Mesendoderm (in vitro differentiated cells): ENCODE results near the gene DCC.

Source experiments
- DNase-seq: peaks from one replicate; pipeline ENCODE4 v3.0.0; 2013
- H2AK5ac ChIP-seq: 2 replicates; pipeline ENCODE4 v1.6.1; 2013; ENCODE audit warnings: low read length, inconsistent platforms
- H2BK120ac ChIP-seq: 2 replicates; pipeline ENCODE4 v1.6.1; 2013; ENCODE audit warnings: low read depth, mild to moderate bottlenecking, low read length, moderate library complexity, mixed read lengths
- H2BK15ac ChIP-seq: replicated peaks from 2 replicates; pipeline ENCODE4 v1.6.1; 2013; ENCODE audit warnings: low read depth, mild to moderate bottlenecking, moderate library complexity
- H2BK5ac ChIP-seq: 2 replicates; pipeline ENCODE4 v1.6.1; 2013; ENCODE audit warnings: low read length, inconsistent platforms
- H3K18ac ChIP-seq: 2 replicates; pipeline ENCODE4 v1.6.1; 2013; ENCODE audit warnings: mild to moderate bottlenecking, low read length, mixed read lengths
- H3K23ac ChIP-seq: one replicate; pipeline ENCODE4 v1.6.1; 2013; ENCODE audit warnings: low read length
- H3K27ac ChIP-seq: 2 replicates; pipeline ENCODE4 v1.5.1; 2013; ENCODE audit warnings: low read depth, mild to moderate bottlenecking, inconsistent platforms, low read length, moderate library complexity
- H3K27me3 ChIP-seq: 2 replicates; pipeline ENCODE4 v1.6.1; 2013; ENCODE audit warnings: low read length, control low read depth, mild to moderate bottlenecking, inconsistent platforms; ENCODE audit not compliant: insufficient read depth, poor library complexity
- H3K36me3 ChIP-seq: 2 replicates; pipeline ENCODE4 v1.6.1; 2013; ENCODE audit warnings: low read length, inconsistent platforms; ENCODE audit not compliant: control insufficient read depth, insufficient read depth
- H3K4ac ChIP-seq: one replicate; pipeline ENCODE4 v1.6.1; 2013; ENCODE audit warnings: low read depth, mild to moderate bottlenecking, low read length, moderate library complexity
- H3K4me1 ChIP-seq: 2 replicates; pipeline ENCODE4 v1.6.1; 2013; ENCODE audit warnings: low read depth, low read length, inconsistent platforms; ENCODE audit not compliant: control insufficient read depth
- H3K4me2 ChIP-seq: 2 replicates; pipeline ENCODE4 v1.6.1; 2013; ENCODE audit warnings: low read length
- H3K4me3 ChIP-seq: 2 replicates; pipeline ENCODE4 v1.5.1; 2013; ENCODE audit warnings: mild to moderate bottlenecking, low read length
- H3K56ac ChIP-seq: one replicate; pipeline ENCODE4 v1.6.1; 2013; ENCODE audit warnings: low read length
- H3K79me1 ChIP-seq: 2 replicates; pipeline ENCODE4 v1.6.1; 2013; ENCODE audit warnings: low read length, inconsistent platforms
- H3K79me2 ChIP-seq: 2 replicates; pipeline ENCODE4 v1.6.1; 2013; ENCODE audit warnings: mild to moderate bottlenecking, low read length; ENCODE audit not compliant: control insufficient read depth, insufficient read depth
- H3K9ac ChIP-seq: 2 replicates; pipeline ENCODE4 v1.6.1; 2013; ENCODE audit warnings: low read length, inconsistent platforms
- H4K5ac ChIP-seq: one replicate; pipeline ENCODE4 v1.6.1; 2013; ENCODE audit warnings: low read length
- H4K8ac ChIP-seq: one replicate; pipeline ENCODE4 v1.6.1; 2013; ENCODE audit warnings: low read depth, mild to moderate bottlenecking, control low read depth, low read length, moderate library complexity
- WGBS: extraction: QIAGEN DNeasy Blood & Tissue Kit; methylation state at CpG from one replicate; pipeline ENCODE4 v1.1.7; 2013; ENCODE audit warnings: low lambda C conversion rate, missing lambda C conversion rate; ENCODE audit not compliant: insufficient coverage; ENCODE audit errors: extremely low coverage; 5-methylcytosine and 5-hydroxymethylcytosine counted together

DCC gene

DNA sequence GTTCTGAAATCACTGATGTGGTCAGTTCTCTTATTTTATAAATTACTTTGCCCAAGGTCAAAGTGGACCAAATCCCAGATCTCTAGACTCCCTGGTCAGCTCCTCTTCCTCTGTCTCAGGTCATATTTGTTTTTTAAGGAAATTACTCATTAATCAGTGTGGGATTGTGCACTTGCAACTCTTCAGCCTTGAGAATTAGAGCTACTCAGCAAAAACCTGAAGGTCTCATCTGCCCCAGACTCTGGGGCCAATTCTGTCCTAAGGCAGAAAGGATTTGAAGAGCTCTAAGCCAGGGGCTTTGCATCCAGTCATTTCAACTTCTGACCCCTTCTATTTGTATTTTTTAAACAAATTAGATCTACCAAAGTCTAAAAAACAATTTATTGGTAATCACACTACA is 17.7 kb upstream of the DCC start:
- Histone ChIP-seq H4K8ac (no peak overlapping the region), H2BK120ac (no peak overlapping the region)
- DNase-seq, result no peak

DNA sequence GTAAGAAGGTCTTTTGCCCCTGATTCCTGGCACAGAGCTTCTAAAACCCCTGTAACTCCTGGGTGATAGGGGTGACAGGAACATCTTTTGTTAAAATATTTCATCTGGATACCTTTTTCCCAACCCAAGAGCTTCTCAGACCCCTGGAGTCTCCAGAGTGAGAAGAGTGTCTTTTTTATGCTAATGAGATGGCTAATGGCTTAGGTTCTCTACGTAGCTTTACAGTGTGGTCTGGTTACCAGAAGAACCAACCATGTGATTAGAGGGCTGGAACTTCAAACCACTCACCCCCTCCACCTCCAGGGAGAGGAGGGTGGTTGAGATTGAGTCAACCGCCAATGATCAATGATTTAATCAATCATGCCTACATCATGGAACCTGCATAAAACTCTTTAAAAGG is 16.2 kb upstream of the DCC start:
- H3K4me1 ChIP-seq, result peaks cover 2% of the 10 kb centered on the region

More for the DNA sequence above, 17.7 kb upstream of the DCC start:
- Histone ChIP-seq H3K27me3 (no peaks in the 10 kb centered on the region), H3K4me2 (no peak overlapping the region), H3K9ac (no peak overlapping the region), H4K5ac (no peak overlapping the region), H2AK5ac (no peak overlapping the region), H3K27ac (no peak overlapping the region), H3K79me1 (no peaks in the 10 kb centered on the region), H2BK5ac (no peak overlapping the region), H2BK15ac (no peak overlapping the region), H3K4me1 (peaks cover 2% of the 10 kb centered on the region), H3K79me2 (no peaks in the 10 kb centered on the region), H3K56ac (no peak overlapping the region), H3K18ac (no peak overlapping the region), H3K4me3 (no peak overlapping the region), H3K36me3 (no peaks in the 10 kb centered on the region), H3K4ac (no peak overlapping the region), H3K23ac (no peak overlapping the region)

DNA sequence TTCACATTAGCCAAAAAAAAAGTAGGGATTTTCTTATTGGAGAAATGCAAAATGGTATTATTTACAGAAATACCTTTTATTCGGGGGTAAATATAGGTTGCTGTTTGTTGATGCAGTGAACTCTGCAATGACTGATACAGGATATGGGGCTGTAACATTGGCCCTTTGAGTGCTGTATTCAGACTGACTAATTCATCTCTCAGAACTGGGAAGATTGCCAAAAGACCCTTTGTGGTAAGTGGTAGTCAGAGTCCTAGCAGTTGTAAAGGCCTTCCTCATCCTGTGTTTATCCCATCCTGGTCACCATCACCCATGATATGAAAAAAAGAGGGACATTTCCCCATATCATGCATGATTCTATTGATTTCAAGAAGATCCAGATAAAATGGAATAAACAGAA is 14.0 kb upstream of the DCC start:
- Histone ChIP-seq H3K56ac (no peak overlapping the region), H4K8ac (no peak overlapping the region), H3K4me3 (no peak overlapping the region), H4K5ac (no peak overlapping the region), H3K36me3 (no peaks in the 10 kb centered on the region), H3K27me3 (no peaks in the 10 kb centered on the region), H2BK5ac (no peak overlapping the region), H2BK15ac (no peak overlapping the region), H2AK5ac (no peak overlapping the region), H3K9ac (no peak overlapping the region), H3K79me1 (no peaks in the 10 kb centered on the region), H3K4me2 (no peak overlapping the region), H3K4ac (no peak overlapping the region), H3K79me2 (no peaks in the 10 kb centered on the region), H3K4me1 (peaks cover 2% of the 10 kb centered on the region), H3K27ac (no peak overlapping the region), H3K23ac (no peak overlapping the region), H3K18ac (no peak overlapping the region), H2BK120ac (no peak overlapping the region)
- DNase-seq, result no peak
- no CpG with 5 or more reads among the region's 1 CpG for WGBS

More for the DNA sequence above, 16.2 kb upstream of the DCC start:
- Histone ChIP-seq H3K23ac (no peak overlapping the region), H3K56ac (no peak overlapping the region), H2BK120ac (no peak overlapping the region), H3K27me3 (no peaks in the 10 kb centered on the region), H3K4me3 (no peak overlapping the region), H4K5ac (no peak overlapping the region), H3K79me1 (no peaks in the 10 kb centered on the region), H3K4ac (no peak overlapping the region), H2AK5ac (no peak overlapping the region), H4K8ac (no peak overlapping the region), H3K79me2 (no peaks in the 10 kb centered on the region), H2BK15ac (no peak overlapping the region), H2BK5ac (no peak overlapping the region), H3K27ac (no peak overlapping the region), H3K18ac (no peak overlapping the region), H3K4me2 (no peak overlapping the region), H3K36me3 (no peaks in the 10 kb centered on the region), H3K9ac (no peak overlapping the region)
- DNase-seq, result no peak
- WGBS, result no CpG with 5 or more reads among the region's 2 CpGs

DNA sequence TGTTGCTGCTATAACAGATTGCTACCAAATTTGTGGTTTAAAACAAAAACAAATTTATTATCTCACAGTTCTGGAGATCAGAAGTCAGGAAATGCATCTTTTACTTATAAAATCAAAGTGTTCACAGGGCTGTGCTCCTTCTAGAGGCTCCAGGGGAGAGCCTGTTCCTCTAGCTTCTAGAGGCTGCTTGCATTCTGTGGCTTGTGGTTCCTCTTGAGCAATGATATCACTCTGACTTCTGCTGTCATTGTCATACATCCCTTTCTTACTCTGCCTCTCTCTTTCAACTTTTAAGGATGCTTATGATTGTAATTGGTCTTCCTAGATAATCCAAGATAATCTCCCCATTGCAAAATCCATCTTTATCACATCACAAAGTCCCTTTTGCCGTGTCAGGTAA is 6.1 kb upstream of the DCC start:
- Histone ChIP-seq H3K4me1 (no peaks in the 10 kb centered on the region), H3K56ac (no peak overlapping the region), H2BK15ac (no peak overlapping the region), H3K36me3 (no peaks in the 10 kb centered on the region), H2AK5ac (no peak overlapping the region), H2BK120ac (no peak overlapping the region), H3K23ac (no peak overlapping the region), H3K18ac (no peak overlapping the region), H2BK5ac (no peak overlapping the region), H3K79me2 (no peaks in the 10 kb centered on the region), H3K4me2 (no peak overlapping the region), H3K27me3 (no peaks in the 10 kb centered on the region), H3K27ac (no peak overlapping the region), H3K9ac (no peak overlapping the region), H3K4me3 (no peak overlapping the region), H3K4ac (no peak overlapping the region), H4K8ac (no peak overlapping the region), H4K5ac (no peak overlapping the region), H3K79me1 (no peaks in the 10 kb centered on the region)
- no peak for DNase-seq
- WGBS, result no CpG with 5 or more reads among the region's 1 CpG

DNA sequence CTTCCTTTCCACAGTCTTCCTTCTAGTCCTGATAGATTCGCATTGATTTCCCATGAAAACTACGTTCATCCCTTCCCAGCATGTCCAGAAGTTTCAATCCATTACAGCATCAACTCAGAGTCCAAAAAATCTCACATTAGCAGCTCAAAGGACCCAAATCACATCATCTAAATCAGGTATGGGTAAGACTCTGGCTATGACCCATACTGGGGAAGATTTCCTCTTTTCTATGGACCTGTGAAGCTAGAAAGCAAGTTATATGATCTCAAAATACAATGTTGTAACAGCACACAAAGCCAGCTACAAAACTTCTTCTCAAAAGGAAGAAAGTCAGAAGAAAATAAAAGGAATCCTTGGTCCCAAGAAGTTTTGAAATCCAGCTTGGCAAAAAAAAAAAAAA is 5.7 kb upstream of the DCC start:
- WGBS, result no CpG with 5 or more reads among the region's 2 CpGs
- Histone ChIP-seq H3K4ac (no peak overlapping the region), H3K27me3 (peaks cover 3% of the 10 kb centered on the region), H3K4me3 (no peak overlapping the region), H4K8ac (no peak overlapping the region), H2BK120ac (no peak overlapping the region), H3K9ac (no peak overlapping the region), H3K79me2 (no peaks in the 10 kb centered on the region), H2BK15ac (no peak overlapping the region), H3K18ac (no peak overlapping the region), H2BK5ac (no peak overlapping the region), H3K36me3 (no peaks in the 10 kb centered on the region), H3K79me1 (no peaks in the 10 kb centered on the region), H4K5ac (no peak overlapping the region), H2AK5ac (no peak overlapping the region), H3K27ac (no peak overlapping the region), H3K4me2 (no peak overlapping the region), H3K4me1 (no peaks in the 10 kb centered on the region), H3K23ac (no peak overlapping the region), H3K56ac (no peak overlapping the region)
- no peak for DNase-seq

DNA sequence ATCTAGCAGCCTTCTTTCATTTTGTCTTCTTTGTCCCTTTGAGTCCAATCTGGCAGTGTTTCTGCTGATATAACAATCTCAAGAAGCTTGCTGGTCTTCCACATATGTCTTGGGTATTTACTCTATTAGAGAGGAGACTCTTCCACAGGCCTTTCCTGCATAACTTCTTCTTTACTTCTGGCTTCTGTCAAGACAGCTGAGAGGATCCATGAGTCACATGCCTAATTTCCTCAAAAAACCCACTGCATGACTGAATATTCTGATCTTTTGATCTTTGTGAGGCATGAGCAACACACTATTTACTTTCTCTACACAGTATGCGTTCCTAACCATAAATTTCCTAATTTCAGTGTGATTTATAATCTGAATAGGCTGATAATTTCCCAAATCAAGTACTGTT is 5.1 kb upstream of the DCC start:
- Histone ChIP-seq H3K27ac (no peak overlapping the region), H4K5ac (no peak overlapping the region), H3K4me2 (no peak overlapping the region), H3K9ac (no peak overlapping the region), H3K4ac (no peak overlapping the region), H3K18ac (no peak overlapping the region), H2BK15ac (no peak overlapping the region), H4K8ac (no peak overlapping the region), H3K4me3 (no peak overlapping the region), H3K79me1 (no peaks in the 10 kb centered on the region), H3K56ac (no peak overlapping the region), H3K36me3 (no peaks in the 10 kb centered on the region), H3K23ac (no peak overlapping the region), H3K27me3 (peaks cover 4% of the 10 kb centered on the region), H2BK5ac (no peak overlapping the region), H3K4me1 (no peaks in the 10 kb centered on the region), H3K79me2 (no peaks in the 10 kb centered on the region), H2AK5ac (no peak overlapping the region), H2BK120ac (no peak overlapping the region)
- DNase-seq, result no peak
- WGBS, result no CpG with 5 or more reads among the region's 1 CpG
